Measurements from ENCODE around the gene CMTM8. TPM values are rescaled to one million over a fixed set of nuclear protein-coding genes. Genes with fewer than 3 reads are reported as not detected.

Gene CMTM8
- total RNA-seq, 1 experiment from 2014 or later, result 9.0 TPM

GRCh38 chr3:32245200-32245599, 6.7 kb downstream of the CMTM8 start (continued):
- TF ChIP-seq E2F5 (CRISPR knock-in tag; IDR thresholded peaks at IDR 0.05) (no peak), FOXP4 (CRISPR knock-in tag; IDR thresholded peaks at IDR 0.05) (no peak), ELF4 (CRISPR knock-in tag; IDR thresholded peaks at IDR 0.05; ENCODE audit: low read depth) (no peak)

- ChIA-PET POLR2A (no interaction called here), CTCF (no interaction called here)
- DNase-seq (ENCODE audit: low spot score) (no peak), ATAC-seq (no peak)
- Mint-ChIP-seq H3K9me3 (no peaks in the 10 kb centered on the region), H3K4me3 (no peak overlapping the region), H3K27me3 (ENCODE audit: low read depth) (no peaks in the 10 kb centered on the region), H3K27ac (peak overlapping the region; percentile 7; the same call in 1 of the 2 replicates), H3K36me3 (0 out of 2 replicates have a peak, but pooled peaks cover 1% of the 10 kb centered on the region), H3K4me1 (peaks cover 12% of the 10 kb centered on the region)
- TF ChIP-seq ZNF423 (CRISPR knock-in tag; IDR thresholded peaks at IDR 0.05) (peak; percentile 81), SP1 (CRISPR knock-in tag; conservative IDR thresholded peaks at IDR 0.05) (no peak)
Observed at GRCh38 chr3:32246079-32246675, 7.7 kb downstream of the CMTM8 start.

GRCh38 chr3:32249184-32249782, 10.8 kb downstream of the CMTM8 start:
- H3K27me3 Mint-ChIP-seq (ENCODE audit: low read depth), result no peaks in the 10 kb centered on the region
- DNase-seq (ENCODE audit: low spot score) (no peak), ATAC-seq (no peak)
- POLR2A ChIA-PET, result no interaction called here
- H3K27ac Mint-ChIP-seq, result no peak overlapping the region
- CTCF ChIA-PET, result interaction anchor here (0.5 to 1.0 kb wide), 2 partner anchors 9 to 194 kb away, joined by 3 to 4 read pairs; no protein-coding TSS in a partner anchor
- no peak for TF ChIP-seq ZNF219 (CRISPR knock-in tag; IDR thresholded peaks at IDR 0.05; ENCODE audit: borderline replicate concordance)
- TF ChIP-seq PRDM15 (CRISPR knock-in tag; IDR thresholded peaks at IDR 0.05), result no peak
- peaks cover 9% of the 10 kb centered on the region for H3K36me3 Mint-ChIP-seq
- peaks cover 12% of the 10 kb centered on the region for H3K9me3 Mint-ChIP-seq
- H3K4me3 Mint-ChIP-seq, result no peak overlapping the region
- peaks cover 12% of the 10 kb centered on the region for H3K4me1 Mint-ChIP-seq

GRCh38 chr3:32254268-32254667, 15.8 kb downstream of the CMTM8 start:
- H3K27ac Mint-ChIP-seq, result no peak overlapping the region
- no peak overlapping the region for H3K4me3 Mint-ChIP-seq
- ATAC-seq, result no peak
- DNase-seq (ENCODE audit: low spot score), result no peak
- H3K27me3 Mint-ChIP-seq (ENCODE audit: low read depth), result no peaks in the 10 kb centered on the region
- H3K36me3 Mint-ChIP-seq, result peaks cover 14% of the 10 kb centered on the region
- CTCF ChIA-PET, result interaction anchor here (1.4 kb wide), 1 partner anchor 10 kb away, joined by 5 read pairs; no protein-coding TSS in a partner anchor
- H3K9me3 Mint-ChIP-seq, result peaks cover 22% of the 10 kb centered on the region
- H3K4me1 Mint-ChIP-seq, result no peaks in the 10 kb centered on the region
- POLR2A ChIA-PET, result no interaction called here
- TF ChIP-seq E2F5 (CRISPR knock-in tag; IDR thresholded peaks at IDR 0.05) (no peak), ATF6 (CRISPR knock-in tag; IDR thresholded peaks at IDR 0.05) (no peak), HMGA2 (CRISPR knock-in tag; IDR thresholded peaks at IDR 0.05) (no peak), ZNF671 (CRISPR knock-in tag; IDR thresholded peaks at IDR 0.05) (no peak), NFYB (CRISPR knock-in tag; conservative IDR thresholded peaks at IDR 0.05; ENCODE audit: low read depth) (no peak), ZNF232 (CRISPR knock-in tag; IDR thresholded peaks at IDR 0.05) (no peak), E2F4 (CRISPR knock-in tag; IDR thresholded peaks at IDR 0.05; ENCODE audit: borderline replicate concordance, low read depth) (no peak)
